Dermis blood vessel endothelial cell (primary cell): Measurements from ENCODE around the gene C2orf49. TPM values are rescaled to one million over a fixed set of nuclear protein-coding genes. Genes with fewer than 3 reads are reported as not detected.
A peak's percentile ranks its signal among the peaks of the same experiment; 100 is the strongest.

ENCODE experiments used
- DNase-seq: peaks from one replicate; pipeline ENCODE4 v3.0.0; 2010
- total RNA-seq: library from RNA; depleted of rRNA; stranded (reverse); fragments of >200 nt; gene quantifications from 2 replicates; pipeline ENCODE4 v1.2.3, GENCODE V29; 2014

Gene C2orf49
- total RNA-seq = 18.4 and 18.8 TPM in 2 replicates

- peak; percentile 92 for DNase-seq
Measured at GRCh38 chr2:105337122-105338019, at the start of gene C2orf49. C2orf49 (plus strand) TSS chr2:105337540; CDS start chr2:105337588, 48 bp downstream.

DNA sequence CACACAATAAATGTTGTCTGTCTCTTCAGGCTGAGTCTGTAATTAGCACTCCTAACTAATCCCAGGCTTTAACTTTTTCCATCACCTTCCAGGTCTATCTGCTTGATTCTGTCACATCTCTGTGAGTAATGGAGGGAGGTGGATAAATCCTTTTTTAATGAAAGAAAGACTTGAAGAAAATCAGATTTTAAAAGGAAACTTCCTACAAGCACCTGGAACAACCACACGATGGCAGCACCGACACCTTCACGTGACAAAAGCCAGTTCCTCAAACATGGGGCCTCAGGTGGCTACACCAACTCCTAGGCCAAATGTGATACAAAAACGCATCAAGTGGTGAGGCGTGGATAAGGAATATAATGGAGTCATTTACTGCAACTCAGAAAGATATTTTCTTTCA, 49.6 kb upstream of the C2orf49 start:
- peak; percentile 76 for DNase-seq

DNA sequence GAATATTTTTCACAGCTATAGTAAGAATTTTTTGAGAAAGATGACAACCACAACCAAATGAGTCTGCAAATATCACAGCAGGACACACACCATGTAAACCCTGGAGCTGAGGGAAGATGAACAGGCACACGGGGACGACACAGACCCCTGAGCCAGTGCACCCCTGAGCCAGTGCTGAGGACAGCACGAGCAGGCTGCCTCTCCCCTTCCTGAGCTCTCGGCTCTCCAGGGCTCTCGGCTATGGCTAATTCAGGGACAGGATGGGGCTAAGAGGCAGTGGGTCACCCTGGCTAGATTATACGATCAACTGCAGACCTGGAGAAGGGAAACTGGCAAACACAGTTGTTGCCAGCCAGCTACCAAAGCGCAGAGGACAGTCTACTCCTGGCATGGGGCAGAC, 49.2 kb upstream of the C2orf49 start:
- no peak for DNase-seq

DNA sequence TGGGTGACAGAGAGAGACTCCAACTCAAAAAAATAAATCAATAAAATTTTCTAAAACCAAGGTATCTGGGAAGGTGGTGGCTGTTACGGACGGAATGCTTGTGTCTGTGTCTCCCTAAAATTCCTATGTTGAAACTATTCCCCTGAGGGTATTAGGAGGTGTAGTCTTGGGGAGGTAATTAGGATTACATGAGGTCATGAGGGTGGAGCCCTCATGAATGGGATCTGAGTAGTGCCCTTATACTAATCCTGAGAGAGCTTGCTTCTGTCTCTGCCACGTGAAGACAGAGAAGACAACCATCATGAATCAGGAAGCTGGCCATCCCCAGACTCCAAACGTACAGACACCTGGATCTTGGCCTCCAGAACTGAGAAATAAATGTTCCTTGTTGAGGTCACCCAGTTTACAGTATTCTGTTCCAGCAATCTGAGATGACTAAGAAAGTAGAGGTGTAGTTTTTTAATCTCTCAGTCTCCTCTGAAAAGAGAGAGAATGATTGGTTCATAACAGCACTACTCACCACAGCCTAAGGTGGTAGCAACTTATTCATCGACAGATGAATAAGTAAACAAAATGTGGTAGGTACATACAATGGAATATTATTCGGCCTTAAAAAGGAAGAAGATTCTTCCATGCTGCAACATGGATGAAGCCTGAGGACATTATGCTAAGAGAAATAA, 46.2 kb upstream of the C2orf49 start:
- DNase-seq = no peak

DNA sequence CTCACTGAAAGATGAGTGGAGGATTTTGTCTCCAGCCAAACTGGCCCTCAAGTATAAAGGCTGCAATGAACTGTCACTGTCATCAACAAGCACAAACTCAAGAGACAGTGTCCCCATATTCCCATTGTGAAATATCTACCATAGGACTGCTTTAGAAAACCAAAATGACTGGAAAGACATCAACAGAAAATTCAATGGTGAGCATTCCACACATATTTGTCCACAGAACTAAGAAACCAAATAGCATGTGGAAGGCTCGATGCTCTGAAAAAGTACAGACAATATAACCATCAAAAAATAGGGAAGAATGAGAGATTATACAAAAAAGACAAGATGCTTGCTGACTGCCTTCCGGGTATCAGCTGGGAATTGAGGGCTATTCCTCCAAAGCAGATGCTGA, 45.4 kb upstream of the C2orf49 start:
- no peak for DNase-seq

- DNase-seq = no peak
Measured at GRCh38 chr2:105294046-105294445, 43.3 kb upstream of the C2orf49 start.

- peak; percentile 77 for DNase-seq
Measured at GRCh38 chr2:105294844-105295481, 42.4 kb upstream of the C2orf49 start.

DNA sequence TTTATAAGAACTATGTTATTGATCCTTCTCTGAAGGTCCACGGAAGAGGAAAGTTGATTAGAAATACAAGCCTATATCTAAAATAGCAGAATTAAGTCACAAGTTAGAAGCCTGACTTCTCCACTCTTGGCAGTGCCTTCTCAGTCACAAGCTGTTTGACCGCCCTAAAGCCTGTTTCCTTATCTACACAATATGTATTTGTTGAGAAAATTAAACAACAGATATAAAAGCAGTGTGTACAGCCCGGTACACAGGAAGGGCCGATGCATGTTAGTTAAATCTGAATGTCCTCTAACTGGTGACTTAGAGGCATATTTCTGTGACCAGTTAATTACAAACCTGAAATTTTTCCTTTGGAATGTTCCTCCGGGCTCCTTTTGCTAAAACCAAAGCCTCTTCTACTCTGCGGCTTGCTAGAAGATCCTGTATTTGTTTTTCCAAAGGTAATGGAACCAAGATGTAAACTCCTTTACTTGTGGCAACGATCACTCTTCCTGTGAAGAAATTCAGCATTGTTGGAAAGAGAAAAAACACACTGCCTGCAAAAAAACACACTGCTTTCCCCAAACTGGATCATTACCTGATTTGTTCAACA, 41.2 kb upstream of the C2orf49 start:
- no peak for DNase-seq

GRCh38 chr2:105297216-105297615, 40.1 kb upstream of the C2orf49 start:
- DNase-seq = no peak

DNA sequence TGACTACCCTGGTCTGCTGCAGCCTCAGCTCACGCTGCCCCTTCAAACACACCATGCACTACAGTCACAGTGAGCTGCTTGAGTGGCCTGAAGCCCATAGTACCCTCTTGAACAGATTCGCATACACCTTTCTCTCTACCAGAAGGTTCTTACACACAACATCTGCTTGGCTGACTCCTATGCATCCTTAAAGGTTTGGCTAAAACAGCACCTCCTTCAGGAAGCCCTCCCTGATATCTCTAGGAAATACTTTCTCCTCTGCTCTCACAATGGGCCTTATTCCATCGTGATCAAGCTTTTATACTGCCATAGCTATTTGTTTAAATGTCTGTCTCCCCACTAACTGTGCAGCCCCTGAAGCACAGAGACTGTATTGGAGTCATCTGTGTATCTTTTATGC, 39.3 kb upstream of the C2orf49 start:
- DNase-seq = no peak

DNA sequence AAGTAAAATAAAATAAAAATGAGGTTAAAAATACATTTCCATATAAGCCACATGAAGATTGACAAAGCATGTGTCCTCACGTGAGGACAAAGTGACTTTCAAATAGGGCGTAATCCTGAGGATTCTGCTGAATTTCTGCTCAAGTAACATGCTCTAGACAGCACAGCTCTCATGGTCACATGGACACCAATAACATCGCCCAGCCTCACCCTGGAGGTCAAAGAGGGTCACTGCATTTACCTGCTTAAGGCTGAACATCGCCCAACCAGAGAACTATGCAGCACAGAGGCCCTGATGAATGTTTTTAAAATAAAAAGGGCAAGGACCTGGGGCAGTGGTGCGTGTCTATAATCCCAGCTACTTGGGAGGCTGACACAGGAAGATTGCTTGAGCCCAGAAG, 38.0 kb upstream of the C2orf49 start:
- no peak for DNase-seq

- DNase-seq = no peak
Measured at GRCh38 chr2:105301646-105302045, 35.7 kb upstream of the C2orf49 start.

- no peak for DNase-seq
Measured at GRCh38 chr2:105307146-105307545, 30.2 kb upstream of the C2orf49 start.

GRCh38 chr2:105307550-105307949, 29.8 kb upstream of the C2orf49 start:
- DNase-seq = no peak

DNA sequence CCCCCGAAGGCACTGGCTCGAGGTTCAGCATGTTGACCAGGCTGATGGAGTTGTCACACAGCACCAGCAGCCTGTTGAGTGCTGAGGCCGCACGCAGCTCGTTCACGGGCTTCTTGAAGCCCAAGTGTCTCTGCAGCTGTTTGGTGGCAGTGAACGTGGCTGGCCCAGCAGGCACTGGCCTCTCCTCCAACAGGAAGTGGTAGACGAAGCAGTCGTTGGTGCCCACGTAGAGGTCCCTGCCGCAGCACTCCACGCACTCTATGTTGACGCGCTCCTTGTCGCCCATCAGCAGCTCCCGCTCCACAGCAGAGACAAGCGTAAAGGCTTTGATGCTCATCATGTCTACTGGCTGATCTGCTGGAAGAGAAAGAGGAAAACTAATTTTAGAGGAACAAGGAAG, 29.4 kb upstream of the C2orf49 start:
- no peak for DNase-seq

- DNase-seq = no peak
Measured at GRCh38 chr2:105308382-105309146, 28.8 kb upstream of the C2orf49 start.

- no peak for DNase-seq
Measured at GRCh38 chr2:105309147-105309545, 28.2 kb upstream of the C2orf49 start.

DNA sequence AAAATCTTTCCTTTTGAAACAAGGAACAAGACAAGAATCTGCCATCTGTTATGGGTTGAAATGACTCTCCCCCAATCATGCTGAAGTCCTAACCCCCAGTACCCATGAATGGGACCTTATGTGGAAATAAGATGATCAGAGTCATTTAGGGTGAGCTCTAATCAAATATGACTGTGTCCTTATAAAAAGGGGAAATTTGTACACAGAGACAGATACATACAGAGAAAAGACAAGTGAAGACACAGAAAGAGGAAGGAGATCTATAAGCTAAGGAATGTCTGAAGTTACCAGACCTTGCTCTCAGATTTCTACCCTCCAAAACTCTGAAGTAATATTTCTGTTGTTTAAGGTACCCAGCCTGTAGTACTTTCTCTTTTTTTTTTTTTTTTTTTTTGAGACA, 23.5 kb upstream of the C2orf49 start:
- no peak for DNase-seq

GRCh38 chr2:105315314-105315713, 22.0 kb upstream of the C2orf49 start:
- DNase-seq = no peak

GRCh38 chr2:105317937-105318336, 19.4 kb upstream of the C2orf49 start:
- DNase-seq = peak; percentile 68

GRCh38 chr2:105320651-105321215, 16.6 kb upstream of the C2orf49 start:
- DNase-seq = no peak
